Camera-type eye (tissue), 1 donor: Measurements from ENCODE around the gene MAGEA10. TPM values are rescaled to one million over a fixed set of nuclear protein-coding genes. Genes with fewer than 3 reads are reported as not detected.

Experiments used
- total RNA-seq: library from RNA; depleted of rRNA; stranded (reverse); fragments of >200 nt; gene quantifications from one replicate; pipeline ENCODE4 v1.2.3, GENCODE V29; 2014

The MAGEA10 gene
- total RNA-seq: not detected

GRCh38 chrX:152138388-152138784, at the start of gene MAGEA10:
Gene MAGEA10 (minus strand): TSS chrX:152138577. CDS start chrX:152135620, 2,957 bp downstream.

Other genes with a start within 250 kb of the MAGEA10 start
- not detected for gene MAGEA4, start 225.7 kb downstream of the MAGEA10 start, total RNA-seq
- 89.1 TPM for gene GABRE, start 163.9 kb downstream of the MAGEA10 start, total RNA-seq